HG02943 (cell line): Measurements from ENCODE around the gene CD37.
"Not testable (repeated sequence)": the region's sequence is repeated elsewhere in the genome, so short reads cannot be mapped to it uniquely, and the experiment has no call there.

Experiments used
- ATAC-seq: cut with Tn5 transposase; IDR thresholded peaks from one replicate; pipeline ENCODE4 v1.9.1; 2021; ENCODE audit warnings: mild to moderate bottlenecking, low read depth, moderate library complexity; ENCODE audit not compliant: unreplicated experiment

CD37 gene

GRCh38 chr19:49335071-49335783 lies at the start of gene CD37:
CD37 (plus strand) TSS chr19:49335406; CDS start chr19:49335541, 135 bp downstream.
- ATAC-seq, result no peak

DNA sequence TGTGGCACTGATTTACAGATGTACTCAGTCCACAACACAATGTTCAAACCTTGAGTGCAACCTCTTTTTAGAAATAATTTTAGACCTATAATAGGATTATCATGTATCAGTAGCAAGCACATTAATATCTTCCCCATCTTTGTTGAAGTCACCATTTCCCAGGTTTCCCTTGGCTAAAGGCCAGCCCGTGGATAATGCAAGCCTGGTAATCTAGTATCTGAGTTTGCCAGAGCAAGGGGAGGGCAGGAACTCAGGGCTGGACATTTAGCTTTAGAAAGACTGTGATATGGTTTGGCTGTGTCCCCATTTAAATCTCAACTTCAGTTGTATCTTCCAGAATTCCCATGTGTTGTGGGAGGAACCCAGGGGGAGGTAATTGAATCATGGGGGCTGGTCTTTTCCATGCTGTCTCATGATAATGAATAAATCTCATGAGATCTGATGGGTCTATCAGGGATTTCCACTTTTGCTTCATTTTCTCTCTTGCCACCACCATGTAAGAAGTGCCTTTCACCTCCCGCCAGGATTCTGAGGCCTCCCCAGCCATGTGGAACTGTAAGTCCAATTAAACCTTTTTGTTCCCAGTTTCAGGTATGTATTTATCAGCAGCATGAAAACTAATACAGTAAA lies 48.0 kb upstream of the CD37 start:
- ATAC-seq, result no peak

GRCh38 chr19:49288205-49288604 lies 47.0 kb upstream of the CD37 start:
- not testable (repeated sequence) for ATAC-seq

DNA sequence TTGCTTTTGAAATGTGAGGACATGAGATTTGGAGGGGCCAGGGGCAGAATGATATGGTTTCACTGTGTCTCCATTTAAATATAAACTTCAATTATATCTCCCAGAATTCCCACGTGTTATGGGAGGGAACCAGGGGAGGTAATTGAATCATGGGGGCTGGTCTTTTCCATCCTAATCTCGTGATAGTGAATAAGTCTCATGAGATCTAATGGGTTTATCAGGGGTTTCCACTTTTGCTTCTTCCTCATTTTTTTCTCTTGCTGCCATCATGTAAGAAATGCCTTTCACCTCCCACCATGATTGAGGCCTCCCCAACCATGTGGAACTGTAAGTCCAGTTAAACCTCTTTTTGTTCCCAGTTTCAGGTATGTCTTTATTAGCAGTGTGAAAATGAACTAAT lies 45.9 kb upstream of the CD37 start:
- not testable (repeated sequence) for ATAC-seq

- no peak for ATAC-seq
Observed at GRCh38 chr19:49290517-49290916, 44.7 kb upstream of the CD37 start.

GRCh38 chr19:49294401-49294800 lies 40.8 kb upstream of the CD37 start:
- ATAC-seq, result no peak

DNA sequence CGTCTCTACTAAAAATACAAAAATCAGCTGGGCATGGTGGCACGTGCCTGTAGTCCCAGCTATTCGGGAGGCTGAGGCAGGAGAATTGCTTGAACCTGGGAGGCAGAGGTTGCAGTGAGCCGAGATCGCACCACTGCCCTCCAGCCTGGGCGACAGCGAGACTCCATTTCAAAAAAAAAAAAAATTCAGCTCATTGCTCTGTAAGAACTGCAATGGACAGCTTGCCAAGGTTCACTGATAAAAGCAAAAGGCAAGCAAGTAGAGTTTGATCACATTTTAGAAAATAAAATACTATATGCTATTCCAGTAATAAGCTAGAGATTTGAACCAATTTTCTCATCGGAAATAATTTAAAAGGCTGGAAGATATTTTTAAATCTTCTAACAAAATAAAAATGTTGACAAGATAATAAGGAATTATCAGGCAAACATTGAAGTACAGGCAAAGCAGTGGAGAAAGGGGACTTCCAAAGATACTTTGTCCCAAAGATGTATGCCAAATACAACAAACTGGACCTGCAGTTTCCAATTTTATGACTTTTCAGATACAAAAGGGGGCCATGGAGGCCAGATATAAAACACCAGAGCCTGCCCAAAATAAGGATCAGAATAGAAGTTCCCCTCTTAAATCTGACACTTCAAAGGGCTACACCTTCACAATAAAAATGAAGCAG lies 39.9 kb upstream of the CD37 start:
- no peak for ATAC-seq

- ATAC-seq, result no peak
Observed at GRCh38 chr19:49297403-49297802, 37.8 kb upstream of the CD37 start.

DNA sequence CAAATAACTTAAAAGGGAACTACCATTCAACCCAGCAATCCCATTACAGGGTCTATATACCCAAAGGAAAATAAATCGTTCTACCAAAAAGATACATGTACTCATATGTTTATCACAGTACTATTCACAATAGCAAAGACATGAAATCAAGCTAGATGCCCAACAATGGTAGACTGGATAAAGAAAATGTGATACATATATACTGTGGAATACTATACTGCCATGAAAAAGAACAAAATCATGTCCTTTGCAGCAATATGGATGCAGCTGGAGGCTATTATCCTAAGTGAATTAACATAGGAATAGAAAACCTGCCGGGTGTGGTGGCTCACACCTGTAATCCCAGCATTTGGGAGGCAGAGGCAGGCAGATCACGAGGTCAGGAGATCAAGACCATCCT lies 36.6 kb upstream of the CD37 start:
- not testable (repeated sequence) for ATAC-seq

GRCh38 chr19:49301165-49301865 lies 33.9 kb upstream of the CD37 start:
- no peak for ATAC-seq

- no peak for ATAC-seq
Observed at GRCh38 chr19:49301866-49302252, 33.3 kb upstream of the CD37 start.

DNA sequence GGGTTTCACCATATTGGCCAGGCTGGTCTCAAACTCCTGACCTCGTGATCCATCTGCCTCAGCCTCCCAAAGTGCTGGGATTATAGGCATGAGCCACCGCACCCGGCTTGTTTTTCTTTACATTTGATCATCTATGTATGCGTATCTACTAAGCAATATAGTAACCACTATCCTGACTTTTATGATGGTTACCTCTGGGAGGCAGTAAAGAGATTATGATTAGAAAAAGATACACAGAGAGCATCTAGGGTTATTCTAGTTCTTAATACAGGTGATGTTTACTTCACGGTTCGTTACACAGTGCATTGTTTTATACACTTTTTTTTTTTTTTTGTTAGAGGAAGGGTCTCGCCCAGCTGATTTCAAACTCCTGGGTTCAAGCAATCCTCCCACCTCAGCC lies 28.5 kb upstream of the CD37 start:
- ATAC-seq, result not testable (repeated sequence)

DNA sequence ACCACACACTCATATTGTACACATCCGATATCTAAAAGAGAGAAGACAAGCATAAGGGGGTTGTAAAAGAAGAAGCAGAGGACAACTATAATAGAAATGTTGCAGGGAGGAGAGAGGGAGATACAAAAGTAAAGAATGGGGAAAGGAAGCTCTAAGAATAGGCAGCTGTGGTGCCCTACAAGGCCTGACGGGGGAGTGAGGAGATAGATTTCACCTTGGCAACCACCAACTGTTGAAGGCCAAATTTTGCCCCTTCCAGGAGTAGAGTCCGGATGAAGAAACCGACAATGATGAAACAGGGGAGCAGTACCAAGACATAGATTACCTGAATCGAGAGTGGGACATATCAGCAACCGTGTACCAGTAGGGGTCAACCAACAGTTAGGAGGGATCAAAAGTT lies 26.1 kb upstream of the CD37 start:
- no peak for ATAC-seq

DNA sequence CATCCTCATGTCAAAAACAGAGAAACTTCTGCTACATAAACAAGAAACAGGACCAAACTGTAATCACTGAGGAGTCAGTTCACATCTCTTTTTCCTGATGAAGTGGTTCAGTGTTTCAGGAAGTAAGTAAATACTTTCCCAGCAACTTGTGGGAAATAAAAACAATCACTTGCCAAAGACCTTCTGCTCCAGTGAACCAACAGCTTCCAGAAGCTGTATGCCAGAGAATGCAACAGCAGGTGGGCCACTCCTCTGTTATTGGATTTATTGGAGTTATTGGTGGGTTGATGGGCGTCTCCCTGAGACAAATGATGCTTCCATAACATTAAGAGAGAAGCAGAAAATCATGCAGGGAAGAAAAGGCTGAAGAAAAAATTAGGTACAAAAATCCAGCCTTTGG lies 20.1 kb upstream of the CD37 start:
- no peak for ATAC-seq

DNA sequence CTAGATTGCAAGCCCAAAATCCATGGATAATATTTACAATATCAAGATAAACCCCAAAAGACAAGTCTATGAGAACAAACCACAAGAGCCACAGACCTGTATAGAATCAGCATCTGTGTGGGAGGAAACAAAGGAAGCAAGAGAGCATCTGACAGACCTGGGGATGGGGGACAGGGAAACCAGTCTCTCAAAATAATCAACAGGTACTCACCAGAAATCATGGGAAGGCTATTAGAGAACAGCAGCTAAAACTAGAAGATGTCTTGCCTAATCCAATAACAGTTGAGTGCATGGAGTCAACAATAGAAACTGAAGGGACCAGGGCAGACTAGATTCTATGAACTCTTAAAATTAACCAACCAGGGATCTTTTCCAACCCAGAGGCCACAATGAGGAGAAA lies 18.9 kb upstream of the CD37 start:
- no peak for ATAC-seq

DNA sequence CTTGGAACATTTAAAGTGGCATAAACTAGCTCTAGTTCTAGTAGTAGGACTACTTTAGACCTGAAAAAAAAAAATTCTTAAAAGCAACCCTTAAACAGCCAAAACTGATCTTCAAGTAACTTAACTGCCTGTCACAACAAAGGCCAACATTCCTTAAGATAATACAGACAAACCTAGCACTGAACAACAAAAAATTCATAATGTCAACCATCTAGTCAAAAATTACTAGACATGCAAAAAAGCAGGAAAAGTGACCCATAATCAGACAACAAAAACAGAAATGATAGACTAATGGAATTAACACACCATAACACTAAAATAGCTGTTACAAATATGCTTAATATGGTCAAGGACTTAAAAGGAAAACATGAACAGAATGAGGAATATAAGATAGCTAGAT lies 16.9 kb upstream of the CD37 start:
- no peak for ATAC-seq

- no peak for ATAC-seq
Observed at GRCh38 chr19:49324801-49325576, 10.2 kb upstream of the CD37 start, which contains the start of gene SLC6A16. SLC6A16 (minus strand) TSS chr19:49325191; CDS start chr19:49311347, 13,844 bp downstream.

- not testable (repeated sequence) for ATAC-seq
Observed at GRCh38 chr19:49325756-49326155, 9.4 kb upstream of the CD37 start.

GRCh38 chr19:49326165-49326704 lies 9.0 kb upstream of the CD37 start:
- no peak for ATAC-seq
